ENCODE data around the gene TDRKH. TPM values are rescaled to one million over a fixed set of nuclear protein-coding genes. Genes with fewer than 3 reads are reported as not detected.

TDRKH gene
- total RNA-seq, 1 donor from 2014 or later: 21.9 TPM

DNA sequence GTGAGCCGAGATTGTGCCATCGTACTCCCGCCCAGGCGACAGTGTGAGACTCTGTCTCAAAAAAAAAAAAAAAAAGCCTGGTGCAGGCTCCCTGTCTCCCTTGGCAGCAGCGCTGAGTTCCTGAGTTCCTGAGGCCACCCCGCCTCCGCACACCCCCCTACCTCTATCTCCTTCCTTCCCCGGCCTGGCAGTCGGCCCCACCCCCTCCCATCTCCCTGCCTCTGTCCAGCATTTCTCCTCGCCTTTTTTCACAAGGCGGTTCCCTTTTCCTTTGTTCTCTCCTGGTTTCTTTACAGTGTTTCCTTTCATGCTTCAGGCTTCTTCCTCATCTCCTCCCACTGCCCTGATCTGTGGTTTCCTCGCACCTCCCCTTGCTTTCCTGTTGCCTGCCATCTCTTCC is 38.6 kb upstream of the TDRKH start:
- Mint-ChIP-seq H3K36me3 (ENCODE audit: low read depth) (no peaks in the 10 kb centered on the region), H3K27ac (ENCODE audit: unreplicated experiment) (peak overlapping the region; percentile 97), H3K4me1 (peaks cover 36% of the 10 kb centered on the region), H3K4me3 (peak overlapping the region; percentile 73), H3K9me3 (no peaks in the 10 kb centered on the region), H3K27me3 (ENCODE audit: low read depth) (peaks cover 4% of the 10 kb centered on the region)
- TF ChIP-seq, protein P1, sequence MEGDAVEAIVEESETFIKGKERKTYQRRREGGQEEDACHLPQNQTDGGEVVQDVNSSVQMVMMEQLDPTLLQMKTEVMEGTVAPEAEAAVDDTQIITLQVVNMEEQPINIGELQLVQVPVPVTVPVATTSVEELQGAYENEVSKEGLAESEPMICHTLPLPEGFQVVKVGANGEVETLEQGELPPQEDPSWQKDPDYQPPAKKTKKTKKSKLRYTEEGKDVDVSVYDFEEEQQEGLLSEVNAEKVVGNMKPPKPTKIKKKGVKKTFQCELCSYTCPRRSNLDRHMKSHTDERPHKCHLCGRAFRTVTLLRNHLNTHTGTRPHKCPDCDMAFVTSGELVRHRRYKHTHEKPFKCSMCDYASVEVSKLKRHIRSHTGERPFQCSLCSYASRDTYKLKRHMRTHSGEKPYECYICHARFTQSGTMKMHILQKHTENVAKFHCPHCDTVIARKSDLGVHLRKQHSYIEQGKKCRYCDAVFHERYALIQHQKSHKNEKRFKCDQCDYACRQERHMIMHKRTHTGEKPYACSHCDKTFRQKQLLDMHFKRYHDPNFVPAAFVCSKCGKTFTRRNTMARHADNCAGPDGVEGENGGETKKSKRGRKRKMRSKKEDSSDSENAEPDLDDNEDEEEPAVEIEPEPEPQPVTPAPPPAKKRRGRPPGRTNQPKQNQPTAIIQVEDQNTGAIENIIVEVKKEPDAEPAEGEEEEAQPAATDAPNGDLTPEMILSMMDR (conservative IDR thresholded peaks at IDR 0.05): no peak
- DNase-seq (ENCODE audit: low read depth, low spot score): no peak

DNA sequence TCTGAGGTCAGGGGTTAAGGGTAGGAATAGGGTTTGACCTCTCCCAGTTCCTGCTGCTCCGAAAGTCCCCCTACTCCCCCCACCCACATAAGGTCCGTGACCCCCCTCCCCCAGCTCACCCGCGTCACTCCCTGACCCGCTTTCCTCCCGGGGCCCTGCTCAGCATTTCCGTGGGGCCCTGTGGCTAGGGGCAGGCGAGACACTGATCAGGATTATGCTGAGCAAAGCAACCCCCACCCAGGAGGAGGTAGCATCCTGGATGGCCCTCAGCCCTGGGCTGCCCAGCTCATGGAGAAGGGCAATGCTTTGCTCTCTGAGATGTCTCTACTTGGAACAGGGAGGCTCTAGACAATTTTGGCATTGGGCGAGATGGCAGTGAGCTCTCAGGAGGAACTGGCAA is 37.6 kb upstream of the TDRKH start:
- Mint-ChIP-seq H3K27ac (ENCODE audit: unreplicated experiment) (peak overlapping the region; percentile 19), H3K4me1 (peaks cover 31% of the 10 kb centered on the region), H3K36me3 (ENCODE audit: low read depth) (no peaks in the 10 kb centered on the region), H3K9me3 (no peaks in the 10 kb centered on the region), H3K4me3 (peak overlapping the region; percentile 44), H3K27me3 (ENCODE audit: low read depth) (peaks cover 4% of the 10 kb centered on the region)
- DNase-seq (ENCODE audit: low read depth, low spot score): no peak
- TF ChIP-seq, protein P1 (conservative IDR thresholded peaks at IDR 0.05): no peak

DNA sequence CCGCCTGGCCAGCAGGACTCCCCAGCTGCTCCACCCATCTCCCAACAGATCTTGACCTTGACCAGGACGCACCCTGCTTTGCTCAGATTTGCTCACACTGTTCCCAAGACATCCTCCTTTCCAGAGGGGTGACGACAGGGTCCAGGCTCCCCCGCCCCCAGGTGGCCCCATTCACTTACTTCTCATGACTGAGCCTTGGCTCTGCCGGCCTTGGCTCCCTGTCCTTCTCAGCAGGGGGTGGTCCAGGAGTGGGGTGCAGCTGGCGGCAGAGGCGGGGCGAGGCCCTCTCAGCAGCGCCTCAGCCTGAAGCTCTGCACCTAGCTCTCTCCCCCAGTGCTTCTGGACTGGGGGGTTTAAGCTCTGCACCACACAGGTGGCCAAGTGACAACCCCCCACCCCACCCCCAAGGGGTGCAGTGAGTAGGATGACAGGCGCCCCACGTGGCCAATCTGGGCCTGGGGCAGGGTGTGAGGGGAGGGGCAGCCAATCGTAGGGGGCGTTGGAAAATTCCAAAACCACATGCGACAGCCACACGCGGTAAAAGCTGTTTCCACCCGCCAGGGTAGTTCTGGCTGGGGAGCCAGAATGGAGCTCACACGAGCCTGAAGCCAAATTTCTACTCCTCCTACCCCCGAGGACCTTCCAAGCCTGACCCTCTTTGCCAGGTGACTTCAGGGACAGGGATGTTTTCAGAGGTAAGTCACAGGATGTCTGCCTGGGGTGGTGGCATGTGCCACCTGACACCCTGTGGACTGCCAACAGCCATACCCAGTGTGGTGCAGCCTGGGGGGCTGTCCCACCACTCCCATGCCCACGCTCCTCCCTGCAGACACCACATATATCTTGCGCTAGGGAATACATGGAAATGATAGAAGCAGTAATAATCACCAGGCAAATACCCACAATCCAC is 35.7 kb upstream of the TDRKH start:
- peaks cover 31% of the 10 kb centered on the region for H3K4me1 Mint-ChIP-seq
- H3K27me3 Mint-ChIP-seq (ENCODE audit: low read depth): peaks cover 2% of the 10 kb centered on the region
- no peaks in the 10 kb centered on the region for H3K9me3 Mint-ChIP-seq
- H3K4me3 Mint-ChIP-seq: no peak overlapping the region
- H3K36me3 Mint-ChIP-seq (ENCODE audit: low read depth): no peaks in the 10 kb centered on the region
- no peak for DNase-seq (ENCODE audit: low read depth, low spot score)
- no peak overlapping the region for H3K27ac Mint-ChIP-seq (ENCODE audit: unreplicated experiment)
- TF ChIP-seq, protein P1 (conservative IDR thresholded peaks at IDR 0.05): no peak

DNA sequence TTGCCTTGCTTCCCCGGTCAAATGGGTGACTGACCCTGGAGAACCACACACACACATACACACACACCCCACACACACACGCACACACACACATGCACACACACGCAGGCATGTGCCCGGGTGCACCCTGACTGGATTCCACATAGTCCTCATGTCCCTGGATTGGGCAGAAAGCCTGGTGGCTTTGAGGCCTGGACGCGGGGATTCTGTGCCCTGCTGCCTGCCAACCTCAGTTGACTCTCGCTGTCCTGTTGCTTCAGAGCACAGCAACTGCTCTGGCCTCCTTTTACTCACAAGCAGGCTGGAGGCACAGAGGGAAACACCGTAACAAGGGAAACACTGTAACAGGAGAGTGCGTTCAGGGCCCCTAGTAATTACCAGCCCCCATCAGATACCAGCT is 34.9 kb upstream of the TDRKH start:
- TF ChIP-seq, protein P1 (conservative IDR thresholded peaks at IDR 0.05): no peak
- Mint-ChIP-seq H3K27ac (ENCODE audit: unreplicated experiment) (no peak overlapping the region), H3K4me3 (no peak overlapping the region), H3K27me3 (ENCODE audit: low read depth) (peaks cover 2% of the 10 kb centered on the region), H3K36me3 (ENCODE audit: low read depth) (no peaks in the 10 kb centered on the region), H3K4me1 (peaks cover 28% of the 10 kb centered on the region), H3K9me3 (no peaks in the 10 kb centered on the region)
- DNase-seq (ENCODE audit: low read depth, low spot score): no peak

DNA sequence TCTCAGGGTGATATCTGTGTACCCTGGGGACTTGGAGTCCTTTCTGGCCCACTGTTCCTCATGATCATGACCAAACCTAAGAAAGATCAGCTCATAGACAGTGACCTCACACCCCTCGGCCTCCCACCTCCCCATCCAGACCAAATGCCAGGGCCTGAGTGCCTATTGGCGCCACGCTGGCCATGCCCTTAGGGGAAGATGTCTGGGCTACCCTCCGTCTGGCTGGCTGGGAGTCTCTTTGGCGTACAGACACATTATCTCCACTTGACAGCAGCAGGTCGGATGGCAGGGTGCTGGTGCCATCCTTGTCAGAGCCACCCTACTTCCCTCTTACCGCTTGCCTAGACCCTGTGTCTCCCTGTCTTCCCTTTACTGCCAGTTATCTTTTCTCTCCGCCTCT is 32.9 kb upstream of the TDRKH start:
- DNase-seq (ENCODE audit: low read depth, low spot score): no peak
- TF ChIP-seq, protein P1 (conservative IDR thresholded peaks at IDR 0.05): no peak
- Mint-ChIP-seq H3K4me3 (no peak overlapping the region), H3K27ac (ENCODE audit: unreplicated experiment) (peak overlapping the region; percentile 94), H3K4me1 (peaks cover 7% of the 10 kb centered on the region), H3K27me3 (ENCODE audit: low read depth) (no peaks in the 10 kb centered on the region), H3K36me3 (ENCODE audit: low read depth) (no peaks in the 10 kb centered on the region), H3K9me3 (no peaks in the 10 kb centered on the region)

All from neural crest cell (in vitro differentiated cells).